ENCODE results near the gene CDK19.

CDK19 gene

GRCh38 chr6:110658631-110659211 is 156.5 kb downstream of the CDK19 start:
- DNase-seq (ENCODE audit: low read depth), result no peak

- DNase-seq (ENCODE audit: low read depth), result no peak
Measured at GRCh38 chr6:110656492-110656891, 158.8 kb downstream of the CDK19 start.

- no peak for DNase-seq (ENCODE audit: low read depth)
Measured at GRCh38 chr6:110655821-110656220, 159.4 kb downstream of the CDK19 start.

GRCh38 chr6:110654096-110654820 is 161.0 kb downstream of the CDK19 start:
- DNase-seq (ENCODE audit: low read depth), result no peak

- no peak for DNase-seq (ENCODE audit: low read depth)
Measured at GRCh38 chr6:110653381-110653780, 161.9 kb downstream of the CDK19 start.

GRCh38 chr6:110652520-110652919 is 162.7 kb downstream of the CDK19 start:
- DNase-seq (ENCODE audit: low read depth), result no peak

GRCh38 chr6:110650755-110651154 is 164.5 kb downstream of the CDK19 start:
- DNase-seq (ENCODE audit: low read depth), result no peak

- no peak for DNase-seq (ENCODE audit: low read depth)
Measured at GRCh38 chr6:110649704-110650103, 165.6 kb downstream of the CDK19 start.

- DNase-seq (ENCODE audit: low read depth), result no peak
Measured at GRCh38 chr6:110646951-110647910, 168.0 kb downstream of the CDK19 start.

- no peak for DNase-seq (ENCODE audit: low read depth)
Measured at GRCh38 chr6:110646419-110646698, 168.9 kb downstream of the CDK19 start.

GRCh38 chr6:110645685-110646418 is 169.4 kb downstream of the CDK19 start:
- no peak for DNase-seq (ENCODE audit: low read depth)

GRCh38 chr6:110643175-110643574 is 172.1 kb downstream of the CDK19 start:
- no peak for DNase-seq (ENCODE audit: low read depth)

GRCh38 chr6:110642711-110643110 is 172.6 kb downstream of the CDK19 start:
- no peak for DNase-seq (ENCODE audit: low read depth)

GRCh38 chr6:110636781-110637180 is 178.5 kb downstream of the CDK19 start:
- no peak for DNase-seq (ENCODE audit: low read depth)

GRCh38 chr6:110635096-110635495 is 180.2 kb downstream of the CDK19 start:
- no peak for DNase-seq (ENCODE audit: low read depth)

GRCh38 chr6:110633731-110634213 is 181.5 kb downstream of the CDK19 start:
- no peak for DNase-seq (ENCODE audit: low read depth)

GRCh38 chr6:110629153-110629552 is 186.1 kb downstream of the CDK19 start:
- DNase-seq (ENCODE audit: low read depth), result no peak

- DNase-seq (ENCODE audit: low read depth), result peak; percentile 23
Measured at GRCh38 chr6:110628330-110628729, 186.9 kb downstream of the CDK19 start.

- DNase-seq (ENCODE audit: low read depth), result no peak
Measured at GRCh38 chr6:110626442-110626841, 188.8 kb downstream of the CDK19 start.

- peak; percentile 8 for DNase-seq (ENCODE audit: low read depth)
Measured at GRCh38 chr6:110625883-110626282, 189.4 kb downstream of the CDK19 start.

GRCh38 chr6:110622912-110623578 is 192.2 kb downstream of the CDK19 start:
- no peak for DNase-seq (ENCODE audit: low read depth)

- DNase-seq (ENCODE audit: low read depth), result no peak
Measured at GRCh38 chr6:110621061-110621460, 194.2 kb downstream of the CDK19 start.

All from stromal cell of bone marrow (primary cell).